Osteoblast (primary cell): ENCODE measurements around the gene OR52D1. TPM values are rescaled to one million over a fixed set of nuclear protein-coding genes. Genes with fewer than 3 reads are reported as not detected.

Experiments
- DNase-seq: peaks from one replicate; pipeline ENCODE4 v3.0.0; 2011; ENCODE audit warnings: low spot score, mixed read lengths; ENCODE audit not compliant: insufficient read length; ENCODE audit errors: missing footprints
- H2AFZ ChIP-seq: 2 replicates; pipeline ENCODE4 v1.6.0; 2011; ENCODE audit warnings: mild to moderate bottlenecking, low read length
- H3K27ac ChIP-seq: 2 replicates; pipeline ENCODE4 v1.5.1; 2011; ENCODE audit warnings: mild to moderate bottlenecking, low read depth, low read length, moderate library complexity
- H3K27me3 ChIP-seq: 2 replicates; pipeline ENCODE4 v1.6.0; 2012; ENCODE audit warnings: mild to moderate bottlenecking, control low read depth, inconsistent platforms, low read length, moderate library complexity; ENCODE audit not compliant: insufficient read depth
- H3K36me3 ChIP-seq: 2 replicates; pipeline ENCODE4 v1.5.1; 2011; ENCODE audit warnings: mild to moderate bottlenecking, low read length, control low read depth, moderate library complexity; ENCODE audit not compliant: insufficient read depth
- H3K4me1 ChIP-seq: 2 replicates; pipeline ENCODE4 v1.5.1; 2011; ENCODE audit warnings: mild to moderate bottlenecking, low read length, control low read depth, moderate library complexity; ENCODE audit not compliant: insufficient read depth
- H3K4me2 ChIP-seq: 2 replicates; pipeline ENCODE4 v1.6.0; 2011; ENCODE audit warnings: mild to moderate bottlenecking, low read length; ENCODE audit not compliant: insufficient read depth
- H3K4me3 ChIP-seq: fragments of 200-600 bp; sonication (generic); 3 replicates; pipeline ENCODE4 v1.5.1; 2012; ENCODE audit warnings: mild to moderate bottlenecking, low read length, inconsistent platforms; ENCODE audit not compliant: insufficient read depth
- H3K79me2 ChIP-seq: 2 replicates; pipeline ENCODE4 v1.6.0; 2012; ENCODE audit warnings: mild to moderate bottlenecking, low read length, control low read depth, inconsistent platforms; ENCODE audit not compliant: insufficient read depth
- H3K9me3 ChIP-seq: 2 replicates; pipeline ENCODE4 v1.5.1; 2011; ENCODE audit warnings: low read depth, low read length, control low read depth
- H4K20me1 ChIP-seq: 2 replicates; pipeline ENCODE4 v1.6.0; 2012; ENCODE audit warnings: mild to moderate bottlenecking, low read length, control low read depth; ENCODE audit not compliant: insufficient read depth
- total RNA-seq: library from RNA; depleted of rRNA; stranded (reverse); fragments of >200 nt; gene quantifications from 2 replicates; pipeline ENCODE4 v1.2.3, GENCODE V29; 2012
- TF ChIP-seq, protein P1 (sequence below): IDR thresholded peaks from 2 replicates; pipeline ENCODE4 v1.5.1; 2011; ENCODE audit warnings: mild to moderate bottlenecking, low read depth, low read length, moderate library complexity; ENCODE audit errors: extremely low read depth

The OR52D1 gene
- total RNA-seq, 1 donor = not detected

GRCh38 chr11:5476186-5476819 lies 12.2 kb upstream of the OR52D1 start:
- Histone ChIP-seq H3K79me2 (no peaks in the 10 kb centered on the region), H4K20me1 (no peaks in the 10 kb centered on the region), H3K9me3 (no peaks in the 10 kb centered on the region), H3K4me2 (no peak overlapping the region), H3K4me3 (no peak overlapping the region), H3K27me3 (no peaks in the 10 kb centered on the region), H3K27ac (no peak overlapping the region), H3K36me3 (no peaks in the 10 kb centered on the region), H3K4me1 (no peaks in the 10 kb centered on the region), H2AFZ (no peak overlapping the region)
- TF ChIP-seq, protein P1, sequence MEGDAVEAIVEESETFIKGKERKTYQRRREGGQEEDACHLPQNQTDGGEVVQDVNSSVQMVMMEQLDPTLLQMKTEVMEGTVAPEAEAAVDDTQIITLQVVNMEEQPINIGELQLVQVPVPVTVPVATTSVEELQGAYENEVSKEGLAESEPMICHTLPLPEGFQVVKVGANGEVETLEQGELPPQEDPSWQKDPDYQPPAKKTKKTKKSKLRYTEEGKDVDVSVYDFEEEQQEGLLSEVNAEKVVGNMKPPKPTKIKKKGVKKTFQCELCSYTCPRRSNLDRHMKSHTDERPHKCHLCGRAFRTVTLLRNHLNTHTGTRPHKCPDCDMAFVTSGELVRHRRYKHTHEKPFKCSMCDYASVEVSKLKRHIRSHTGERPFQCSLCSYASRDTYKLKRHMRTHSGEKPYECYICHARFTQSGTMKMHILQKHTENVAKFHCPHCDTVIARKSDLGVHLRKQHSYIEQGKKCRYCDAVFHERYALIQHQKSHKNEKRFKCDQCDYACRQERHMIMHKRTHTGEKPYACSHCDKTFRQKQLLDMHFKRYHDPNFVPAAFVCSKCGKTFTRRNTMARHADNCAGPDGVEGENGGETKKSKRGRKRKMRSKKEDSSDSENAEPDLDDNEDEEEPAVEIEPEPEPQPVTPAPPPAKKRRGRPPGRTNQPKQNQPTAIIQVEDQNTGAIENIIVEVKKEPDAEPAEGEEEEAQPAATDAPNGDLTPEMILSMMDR = peak; percentile 83
- peak; percentile 88 for DNase-seq

- no peaks in the 10 kb centered on the region for H3K9me3 ChIP-seq
- TF ChIP-seq, protein P1 = no peak
- no peaks in the 10 kb centered on the region for H3K4me1 ChIP-seq
- H3K27me3 ChIP-seq = no peaks in the 10 kb centered on the region
- no peaks in the 10 kb centered on the region for H3K79me2 ChIP-seq
- H3K27ac ChIP-seq = no peak overlapping the region
- no peaks in the 10 kb centered on the region for H4K20me1 ChIP-seq
- DNase-seq = no peak
- no peaks in the 10 kb centered on the region for H3K36me3 ChIP-seq
- no peak overlapping the region for H3K4me2 ChIP-seq
- no peak overlapping the region for H2AFZ ChIP-seq
- no peak overlapping the region for H3K4me3 ChIP-seq
These were observed 2.5 kb upstream of the OR52D1 start for GRCh38 chr11:5486003-5486402.

- H3K4me2 ChIP-seq = no peak overlapping the region
- H3K4me3 ChIP-seq = no peak overlapping the region
- no peak overlapping the region for H2AFZ ChIP-seq
- no peak for DNase-seq
- H3K36me3 ChIP-seq = no peaks in the 10 kb centered on the region
- H3K79me2 ChIP-seq = no peaks in the 10 kb centered on the region
- TF ChIP-seq, protein P1 = no peak
- no peak overlapping the region for H3K27ac ChIP-seq
- H3K4me1 ChIP-seq = no peaks in the 10 kb centered on the region
- H3K9me3 ChIP-seq = no peaks in the 10 kb centered on the region
- no peaks in the 10 kb centered on the region for H3K27me3 ChIP-seq
- no peaks in the 10 kb centered on the region for H4K20me1 ChIP-seq
These were observed 2.1 kb upstream of the OR52D1 start for GRCh38 chr11:5486421-5486820.

DNA sequence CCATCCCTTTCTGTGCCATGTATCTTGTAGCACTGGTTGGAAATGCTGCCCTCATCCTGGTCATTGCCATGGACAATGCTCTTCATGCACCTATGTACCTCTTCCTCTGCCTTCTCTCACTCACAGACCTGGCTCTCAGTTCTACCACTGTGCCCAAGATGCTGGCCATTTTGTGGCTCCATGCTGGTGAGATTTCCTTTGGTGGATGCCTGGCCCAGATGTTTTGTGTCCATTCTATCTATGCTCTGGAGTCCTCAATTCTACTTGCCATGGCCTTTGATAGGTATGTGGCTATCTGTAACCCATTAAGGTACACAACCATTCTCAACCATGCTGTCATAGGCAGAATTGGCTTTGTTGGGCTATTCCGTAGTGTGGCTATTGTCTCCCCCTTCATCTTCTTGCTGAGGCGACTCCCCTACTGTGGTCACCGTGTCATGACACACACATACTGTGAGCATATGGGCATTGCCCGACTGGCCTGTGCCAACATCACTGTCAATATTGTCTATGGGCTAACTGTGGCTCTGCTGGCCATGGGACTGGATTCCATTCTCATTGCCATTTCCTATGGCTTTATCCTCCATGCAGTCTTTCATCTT lies 414 bp downstream of the OR52D1 start:
- Histone ChIP-seq H3K79me2 (no peaks in the 10 kb centered on the region), H2AFZ (no peak overlapping the region), H3K4me3 (no peak overlapping the region), H3K4me2 (no peak overlapping the region), H3K36me3 (no peaks in the 10 kb centered on the region), H3K4me1 (no peaks in the 10 kb centered on the region), H3K9me3 (no peaks in the 10 kb centered on the region), H3K27ac (no peak overlapping the region), H4K20me1 (no peaks in the 10 kb centered on the region), H3K27me3 (no peaks in the 10 kb centered on the region)
- no peak for DNase-seq
- TF ChIP-seq, protein P1 = no peak
